Neural cell (in vitro differentiated cells): ENCODE measurements around the gene HSF5.

ENCODE experiments used
- EZH2 ChIP-seq: fragments of 200-600, 300-800 bp; shearing (Covaris generic), sonication (generic); IDR thresholded peaks from 2 replicates; pipeline ENCODE4 v1.6.1; 2014; ENCODE audit warnings: antibody characterized with exemption, low read length, borderline replicate concordance, mild to moderate bottlenecking; ENCODE audit not compliant: insufficient read depth, poor library complexity, severe bottlenecking
- RAD21 ChIP-seq: fragments of 450-650 bp; conservative IDR thresholded peaks from 2 replicates; pipeline ENCODE4 v1.6.1; 2014; ENCODE audit warnings: antibody characterized with exemption, mild to moderate bottlenecking, moderate library complexity
- SMC3 ChIP-seq: fragments of 450-650 bp; conservative IDR thresholded peaks from 2 replicates; pipeline ENCODE4 v1.6.1; 2014; ENCODE audit warnings: antibody characterized with exemption, mild to moderate bottlenecking, moderate library complexity; ENCODE audit not compliant: poor library complexity
- TAF1 ChIP-seq: IDR thresholded peaks from 2 replicates; pipeline ENCODE4 v1.6.1; 2012; ENCODE audit warnings: low read depth
- TF ChIP-seq, protein P1 (sequence below): fragments of 450-650 bp; IDR thresholded peaks from 2 replicates; pipeline ENCODE4 v1.5.1; 2014; ENCODE audit warnings: antibody characterized with exemption, mild to moderate bottlenecking, moderate library complexity; ENCODE audit not compliant: poor library complexity, severe bottlenecking

DNA sequence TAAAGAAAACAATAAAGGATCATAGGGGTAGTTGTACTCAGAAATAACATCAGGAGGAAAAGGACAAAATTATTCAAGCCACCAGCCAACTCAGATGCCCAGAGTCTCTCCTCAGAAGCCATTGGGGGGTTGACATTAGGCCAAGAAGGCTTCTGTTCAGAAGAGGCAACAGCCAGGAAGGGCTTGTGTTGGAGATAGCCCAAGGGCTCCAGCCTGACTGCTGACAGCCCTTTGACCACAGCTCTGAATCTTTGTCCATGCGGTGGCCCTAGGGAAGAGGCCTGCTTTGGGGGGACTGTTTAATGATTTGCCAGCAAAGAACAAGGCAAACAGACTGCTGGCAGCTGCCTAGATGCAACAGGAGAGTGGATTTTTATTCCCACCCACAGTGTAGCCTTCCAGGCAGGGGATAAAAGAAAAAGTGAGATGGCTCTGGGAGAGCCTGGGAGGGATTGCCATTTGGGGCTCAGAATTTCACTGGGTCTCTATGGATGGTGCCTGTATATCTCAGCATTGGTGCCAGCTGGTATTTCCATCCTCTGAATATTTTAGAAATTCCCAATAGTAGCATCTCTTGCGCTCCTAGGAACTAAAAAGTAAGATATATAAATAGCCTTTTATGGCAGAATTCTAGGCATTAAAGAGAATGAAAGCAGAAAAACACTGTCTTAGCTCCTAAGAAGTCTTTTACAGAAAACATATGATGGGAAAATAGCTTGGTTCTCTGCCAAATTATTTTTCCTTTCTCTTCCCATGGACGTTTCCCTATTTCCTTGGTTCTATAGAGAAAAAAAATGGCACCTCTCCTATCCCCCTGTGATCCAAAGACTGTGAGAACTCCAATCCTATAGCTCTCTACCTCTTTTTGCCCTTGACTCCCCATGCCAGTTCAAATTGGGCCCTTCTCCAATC, 106.8 kb downstream of the HSF5 start:
- TF ChIP-seq, protein P1, sequence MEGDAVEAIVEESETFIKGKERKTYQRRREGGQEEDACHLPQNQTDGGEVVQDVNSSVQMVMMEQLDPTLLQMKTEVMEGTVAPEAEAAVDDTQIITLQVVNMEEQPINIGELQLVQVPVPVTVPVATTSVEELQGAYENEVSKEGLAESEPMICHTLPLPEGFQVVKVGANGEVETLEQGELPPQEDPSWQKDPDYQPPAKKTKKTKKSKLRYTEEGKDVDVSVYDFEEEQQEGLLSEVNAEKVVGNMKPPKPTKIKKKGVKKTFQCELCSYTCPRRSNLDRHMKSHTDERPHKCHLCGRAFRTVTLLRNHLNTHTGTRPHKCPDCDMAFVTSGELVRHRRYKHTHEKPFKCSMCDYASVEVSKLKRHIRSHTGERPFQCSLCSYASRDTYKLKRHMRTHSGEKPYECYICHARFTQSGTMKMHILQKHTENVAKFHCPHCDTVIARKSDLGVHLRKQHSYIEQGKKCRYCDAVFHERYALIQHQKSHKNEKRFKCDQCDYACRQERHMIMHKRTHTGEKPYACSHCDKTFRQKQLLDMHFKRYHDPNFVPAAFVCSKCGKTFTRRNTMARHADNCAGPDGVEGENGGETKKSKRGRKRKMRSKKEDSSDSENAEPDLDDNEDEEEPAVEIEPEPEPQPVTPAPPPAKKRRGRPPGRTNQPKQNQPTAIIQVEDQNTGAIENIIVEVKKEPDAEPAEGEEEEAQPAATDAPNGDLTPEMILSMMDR, result no peak
- TF ChIP-seq RAD21 (no peak), TAF1 (no peak), EZH2 (no peak), SMC3 (no peak)
